GM12801 (cell line): ENCODE data around the gene LOXL1.

Experiments used
- CTCF ChIP-seq: IDR thresholded peaks from one replicate; pipeline ENCODE4 v1.5.1; 2011; ENCODE audit warnings: control low read depth; ENCODE audit not compliant: insufficient read length; ENCODE audit errors: extremely low read depth

The LOXL1 gene

GRCh38 chr15:73955326-73955725 is 29.1 kb downstream of the LOXL1 start:
- TF ChIP-seq CTCF: no peak

- no peak for TF ChIP-seq CTCF
These were observed 29.8 kb downstream of the LOXL1 start for GRCh38 chr15:73955861-73956742.

GRCh38 chr15:73956743-73957135 is 30.5 kb downstream of the LOXL1 start:
- TF ChIP-seq CTCF: no peak

- TF ChIP-seq CTCF: no peak
These were observed 31.0 kb downstream of the LOXL1 start for GRCh38 chr15:73957276-73957675.

GRCh38 chr15:73957785-73958184 is 31.5 kb downstream of the LOXL1 start:
- TF ChIP-seq CTCF: no peak

GRCh38 chr15:73959012-73959581 is 32.8 kb downstream of the LOXL1 start:
- TF ChIP-seq CTCF: no peak

- TF ChIP-seq CTCF: no peak
These were observed 33.5 kb downstream of the LOXL1 start for GRCh38 chr15:73959801-73960200.
